Activated gamma-delta T cell treated with anti-CD3 and anti-CD28 coated beads, Interleukin-2, amount 50 U/mL, for 16 hours (primary cell): Measurements from ENCODE around the gene CORO1C.
"Not testable (repeated sequence)": the region's sequence is repeated elsewhere in the genome, so short reads cannot be mapped to it uniquely, and the experiment has no call there.

Experiments used
- DNase-seq: peaks from one replicate; pipeline ENCODE4 v3.0.0-alpha.2; 2020; ENCODE audit warnings: low read depth

CORO1C gene

DNA sequence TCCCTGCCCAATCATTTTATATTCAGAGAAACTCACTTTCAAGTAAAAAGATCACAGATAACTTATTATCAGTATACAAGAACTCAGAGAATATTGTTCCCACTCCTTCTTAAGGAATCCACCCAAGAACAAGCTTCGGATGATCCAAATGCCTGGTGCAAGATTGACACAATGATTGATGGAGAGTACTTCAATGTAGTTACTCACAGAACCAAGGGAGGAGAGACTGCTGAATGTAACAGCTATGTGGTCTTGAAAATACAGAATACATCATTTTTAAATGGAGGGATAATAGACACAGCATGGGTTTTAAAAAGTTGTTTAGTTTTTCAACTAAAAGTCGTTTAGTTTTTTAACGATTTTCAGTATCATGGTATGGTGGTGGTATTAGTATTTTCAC is 59.3 kb downstream of the CORO1C start:
- no peak for DNase-seq

DNA sequence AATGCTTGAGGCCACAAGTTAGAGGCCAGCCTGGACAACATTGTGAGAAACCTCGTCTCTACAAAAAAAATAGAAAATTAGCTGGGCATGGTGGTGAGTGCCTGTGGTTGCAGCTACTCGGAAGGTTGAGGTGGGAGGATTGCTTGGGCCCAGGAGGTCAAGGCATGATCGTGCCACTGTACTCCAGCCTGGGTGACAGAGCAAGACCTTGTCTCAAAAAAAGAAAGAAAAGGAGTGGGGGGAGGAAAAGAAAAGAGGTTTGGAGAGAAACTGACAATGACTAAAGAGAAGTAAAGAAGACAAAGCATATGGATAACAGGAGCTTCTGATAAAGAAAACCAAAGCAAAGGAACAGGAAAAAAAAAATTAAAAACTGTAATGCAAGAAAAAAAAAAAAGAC is 60.2 kb downstream of the CORO1C start:
- DNase-seq, result no peak

DNA sequence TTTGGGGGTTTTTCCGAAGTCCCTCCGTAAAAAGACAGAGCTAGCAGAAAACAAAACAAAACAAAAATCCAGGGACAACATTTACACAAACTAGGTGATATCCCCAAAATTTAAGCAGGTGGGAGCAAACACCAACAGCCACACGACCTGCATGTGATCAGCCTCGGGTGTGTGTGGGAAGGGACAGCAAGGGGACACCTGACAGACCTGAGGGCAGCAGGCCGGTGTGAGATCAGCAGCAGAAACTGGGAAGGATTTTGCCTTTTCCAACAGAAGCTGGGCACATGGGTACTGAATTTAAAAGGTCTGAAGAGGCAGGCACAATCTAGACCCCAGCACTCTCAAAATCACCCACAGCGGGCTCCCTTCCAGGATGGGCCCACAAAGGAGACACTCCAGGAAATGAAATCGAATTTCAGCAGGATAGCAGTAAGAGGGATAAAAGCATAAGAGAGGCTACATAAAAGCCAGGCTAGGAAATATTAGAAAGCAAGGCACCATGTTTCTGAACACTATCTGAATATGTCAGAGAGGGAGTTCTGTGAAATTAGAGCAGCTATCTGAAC is 61.2 kb downstream of the CORO1C start:
- DNase-seq, result no peak

DNA sequence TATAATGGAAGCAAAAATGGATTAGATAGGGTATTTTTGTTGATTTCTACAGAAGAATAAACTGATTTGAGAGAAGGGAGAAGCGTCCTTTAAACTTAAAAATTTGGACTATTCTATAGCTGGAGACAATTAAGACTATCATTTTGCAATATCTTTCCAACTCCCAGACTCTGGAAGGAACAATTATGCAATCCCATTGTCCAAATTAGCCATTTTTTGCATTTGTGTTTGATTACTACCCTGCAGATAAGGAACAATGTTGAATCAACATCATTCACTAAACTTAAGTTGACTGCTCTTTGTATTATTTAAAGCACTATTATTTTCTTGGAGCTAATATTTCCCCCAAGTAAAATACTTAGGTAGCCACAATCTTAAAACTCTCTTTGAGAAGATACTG is 62.8 kb downstream of the CORO1C start:
- DNase-seq, result no peak

DNA sequence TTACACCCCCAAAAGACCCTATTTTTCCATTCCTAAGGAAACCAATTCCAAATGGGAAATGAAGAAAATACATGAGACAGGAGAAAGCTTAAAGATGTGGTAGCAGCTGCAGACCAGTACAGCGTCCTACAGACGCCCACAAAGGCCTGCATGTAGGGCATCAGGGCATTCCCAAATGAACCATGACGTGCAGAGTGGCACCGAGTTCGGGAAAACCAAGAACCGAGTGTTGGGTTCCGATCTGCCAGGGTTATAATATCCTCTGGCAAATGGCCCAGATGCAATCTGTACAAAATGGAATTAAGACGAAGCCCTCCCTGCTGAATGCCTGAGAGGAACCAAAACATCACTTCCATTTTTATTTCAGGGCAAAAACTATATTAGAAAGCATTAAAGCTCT is 63.3 kb downstream of the CORO1C start:
- DNase-seq, result no peak

DNA sequence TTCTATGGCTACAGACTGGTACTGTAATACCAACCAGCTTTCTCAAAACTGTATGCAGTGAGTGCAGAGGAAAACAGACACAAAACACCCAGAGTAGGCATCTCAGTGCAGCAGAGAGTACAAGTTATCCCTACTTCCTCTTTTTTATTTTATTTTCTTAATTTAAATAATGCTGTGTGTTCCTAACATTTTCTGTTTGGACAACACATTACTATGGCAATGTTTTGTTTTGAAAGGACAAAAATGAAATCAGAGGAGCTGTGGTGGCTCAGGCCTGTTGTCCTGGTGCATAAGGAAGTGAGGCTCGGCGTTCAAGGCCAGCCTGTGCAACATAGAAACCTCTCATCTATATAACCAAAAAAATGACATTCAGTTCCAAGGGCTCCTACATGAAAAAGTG is 64.0 kb downstream of the CORO1C start:
- no peak for DNase-seq

DNA sequence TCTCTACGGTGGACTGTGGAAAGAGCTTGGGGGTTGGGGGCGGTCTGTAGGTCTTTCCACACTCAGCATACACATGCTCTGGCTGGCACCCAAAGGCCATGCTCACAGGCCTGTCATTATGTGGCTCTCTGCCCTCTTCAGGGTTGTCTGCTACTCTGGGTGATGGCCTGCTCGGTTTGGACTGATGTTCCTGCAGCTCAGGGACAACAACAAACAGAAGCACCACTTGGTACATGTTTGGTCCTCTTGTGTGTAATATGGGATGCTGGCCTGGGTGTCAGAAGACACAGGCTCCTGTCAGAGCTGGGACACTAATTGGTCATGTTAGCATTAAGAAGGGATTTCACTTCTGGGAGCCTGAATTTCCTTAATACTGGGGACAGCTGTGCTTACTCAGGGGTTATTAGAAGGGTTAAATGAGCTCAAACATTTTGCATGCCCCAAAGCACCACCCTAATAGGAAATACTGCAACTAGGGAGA is 64.9 kb downstream of the CORO1C start:
- DNase-seq, result no peak

DNA sequence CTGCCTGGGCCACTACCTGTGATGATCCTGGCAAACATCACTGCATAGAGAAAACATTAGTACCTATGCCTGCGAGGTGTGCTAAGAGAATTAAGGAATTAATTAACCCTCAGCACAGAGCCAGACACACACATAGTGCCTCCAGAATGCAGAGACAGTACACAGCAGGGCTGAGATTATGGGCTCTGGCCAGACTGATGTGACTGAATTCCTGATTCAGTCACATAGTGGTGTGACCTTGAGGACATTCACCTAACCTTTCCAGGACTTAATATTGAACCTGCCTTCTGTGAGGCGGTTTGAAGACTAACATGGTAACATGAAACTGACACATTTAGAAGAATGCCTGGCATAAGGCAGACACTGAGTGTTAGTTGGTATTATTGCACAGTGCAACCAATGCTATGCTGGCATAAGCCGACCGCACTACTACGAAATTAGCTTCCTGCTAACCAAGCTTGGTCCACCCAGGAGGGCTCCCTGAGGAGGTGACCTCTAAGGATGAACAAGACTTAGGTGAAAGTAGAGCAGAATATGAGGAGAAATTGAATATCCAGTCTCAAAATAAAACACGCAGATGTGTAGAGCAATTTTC is 65.6 kb downstream of the CORO1C start:
- no peak for DNase-seq

DNA sequence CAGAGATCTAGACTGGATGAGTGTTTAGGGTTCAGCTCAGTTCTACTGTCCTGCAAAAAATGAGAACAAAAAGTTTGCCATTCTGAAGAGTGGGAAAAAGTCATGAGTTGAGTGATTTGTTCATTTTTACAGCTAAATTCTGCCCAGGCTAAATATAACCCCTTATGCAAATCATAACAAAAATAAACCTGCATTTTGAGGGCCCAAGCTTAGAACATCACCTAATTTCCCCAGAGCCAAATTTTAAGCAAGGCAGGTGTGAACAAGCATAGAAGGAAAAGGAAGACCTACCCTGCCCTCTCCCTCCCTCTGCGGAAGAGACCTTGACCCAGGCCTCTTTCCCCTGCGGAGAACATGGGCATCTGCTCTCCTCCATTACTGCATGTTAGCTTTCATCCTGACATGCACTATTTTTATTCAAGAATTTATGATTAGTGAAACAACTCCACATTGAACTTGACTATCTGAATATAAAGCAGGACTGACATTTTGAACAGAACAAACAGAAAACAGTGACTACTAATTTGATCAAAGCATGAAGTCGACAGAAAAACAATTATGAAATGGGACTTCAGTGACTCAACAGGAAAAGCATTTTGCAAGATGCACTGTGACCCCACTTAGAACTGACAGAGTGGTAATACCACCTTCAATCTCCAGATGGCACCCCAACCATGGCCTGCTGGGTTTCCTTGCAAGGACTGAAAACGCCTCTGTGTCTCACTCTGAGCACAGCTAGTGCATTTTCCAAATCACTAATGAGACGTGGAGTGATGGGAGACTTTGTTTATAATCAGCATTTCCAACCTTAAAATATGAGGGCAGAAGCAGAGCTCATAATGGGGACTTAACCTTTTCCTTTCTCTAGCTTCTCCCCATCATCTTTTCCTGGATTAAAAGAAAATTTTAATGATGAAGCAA is 66.7 kb downstream of the CORO1C start:
- peak; percentile 79 for DNase-seq

DNA sequence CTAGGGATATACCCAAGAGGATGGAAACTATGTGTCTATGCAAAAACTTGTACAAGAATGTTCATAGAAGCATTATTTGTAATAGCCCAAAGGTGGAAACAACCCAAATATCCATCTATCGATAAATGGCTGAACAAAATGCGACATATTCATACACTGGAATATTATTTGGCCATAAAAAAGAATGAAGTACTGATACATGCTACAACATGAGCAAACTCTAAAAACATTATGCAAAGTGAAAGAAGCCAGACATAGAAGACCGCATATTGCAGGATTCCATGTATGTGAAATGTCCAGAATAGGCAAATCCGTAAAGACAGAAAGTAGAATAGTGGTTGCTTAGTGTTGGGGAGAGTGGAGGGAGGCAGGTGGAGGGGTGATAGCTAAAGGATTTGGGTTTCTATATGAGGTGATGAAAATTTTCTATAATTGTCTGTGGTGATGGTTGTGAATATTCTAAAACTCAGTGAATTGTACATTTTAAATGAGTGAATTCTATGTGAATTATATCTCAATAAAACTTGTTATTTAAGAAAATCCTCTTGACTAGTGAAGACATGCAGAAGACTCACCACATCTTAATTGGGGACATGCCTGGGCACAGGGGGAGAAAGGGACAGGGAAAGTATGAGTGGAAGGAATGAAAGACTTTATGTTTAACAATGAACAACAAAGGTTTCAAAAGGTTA is 67.8 kb downstream of the CORO1C start:
- DNase-seq, result no peak

DNA sequence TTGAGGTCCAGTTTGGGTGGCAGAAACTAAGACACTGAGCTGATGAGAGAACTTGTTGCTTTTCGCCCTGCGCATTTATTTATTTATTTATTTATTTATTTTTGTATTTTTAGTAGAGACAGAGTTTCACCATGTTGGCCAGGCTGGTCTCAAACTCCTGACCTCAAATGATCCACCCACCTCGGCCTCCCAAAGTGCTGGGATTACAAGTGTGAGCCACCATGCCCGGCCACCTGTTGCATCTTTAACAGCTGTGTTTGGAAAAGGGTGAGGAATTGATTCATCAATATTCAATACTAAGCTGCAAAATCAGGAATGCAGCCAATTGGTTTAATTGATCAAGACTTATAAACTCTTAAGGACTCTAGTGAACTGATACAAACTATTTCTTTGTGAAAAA is 73.2 kb downstream of the CORO1C start:
- DNase-seq, result not testable (repeated sequence)

DNA sequence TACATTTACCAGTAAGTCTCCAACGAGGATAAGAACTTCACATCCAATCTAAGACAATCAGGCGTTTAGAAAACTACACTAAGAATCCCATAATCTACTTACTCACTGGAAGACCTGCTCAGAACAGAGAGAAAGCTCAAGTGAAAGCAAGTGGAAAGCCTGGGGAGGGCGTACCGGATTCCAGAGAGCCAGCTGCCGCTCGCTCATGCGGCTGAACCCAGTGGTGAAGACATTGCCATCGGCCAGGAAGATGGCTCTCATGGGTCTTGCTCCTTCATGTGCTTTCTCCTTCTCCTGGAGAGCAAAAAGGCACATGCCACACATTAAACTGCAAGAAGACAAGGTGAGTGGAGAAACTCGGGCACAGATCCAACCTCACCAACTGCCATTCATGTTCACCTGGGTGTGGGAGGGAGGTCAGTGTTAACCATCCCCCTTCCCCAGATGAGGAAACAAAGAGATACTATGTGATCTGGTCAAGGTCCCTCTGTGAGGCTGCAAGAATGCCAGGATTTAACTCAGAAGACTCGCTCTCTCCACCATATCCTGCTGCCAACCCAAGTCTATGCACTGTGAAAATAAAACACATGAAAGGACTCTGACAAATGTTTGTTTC is 74.1 kb downstream of the CORO1C start:
- no peak for DNase-seq

DNA sequence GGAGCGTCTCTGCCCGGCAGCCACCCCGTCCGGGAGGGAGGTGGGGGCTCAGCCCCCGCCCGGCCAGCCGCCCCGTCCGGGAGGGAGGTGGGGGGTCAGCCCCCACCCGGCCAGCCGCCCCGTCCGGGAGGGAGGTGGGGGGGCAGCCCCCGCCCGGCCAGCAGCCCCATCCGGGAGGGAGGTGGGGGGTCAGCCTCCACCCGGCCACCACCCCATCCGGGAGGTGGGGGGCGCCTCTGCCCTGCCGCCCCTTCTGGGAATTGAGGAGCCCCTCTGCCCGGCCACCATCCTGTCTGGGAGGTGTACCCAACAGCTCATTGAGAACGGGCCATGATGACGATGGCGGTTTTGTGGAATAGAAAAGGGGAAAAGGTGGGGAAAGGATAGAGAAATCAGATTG is 75.1 kb downstream of the CORO1C start:
- not testable (repeated sequence) for DNase-seq

DNA sequence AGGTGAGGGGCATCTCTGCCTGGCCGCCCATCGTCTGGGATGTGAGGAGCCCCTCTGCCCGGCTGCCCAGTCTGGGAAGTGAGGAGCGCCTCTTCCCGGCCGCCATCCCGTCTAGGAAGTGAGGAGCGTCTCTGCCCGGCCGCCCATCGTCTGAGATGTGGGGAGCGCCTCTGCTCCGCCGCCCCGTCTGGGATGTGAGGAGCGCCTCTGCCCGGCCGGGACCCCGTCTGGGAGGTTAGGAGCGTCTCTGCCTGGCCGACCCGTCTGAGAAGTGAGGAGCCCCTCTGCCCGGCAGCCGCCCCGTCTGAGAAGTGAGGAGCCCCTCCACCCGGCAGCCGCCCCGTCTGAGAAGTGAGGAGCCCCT is 75.5 kb downstream of the CORO1C start:
- not testable (repeated sequence) for DNase-seq

DNA sequence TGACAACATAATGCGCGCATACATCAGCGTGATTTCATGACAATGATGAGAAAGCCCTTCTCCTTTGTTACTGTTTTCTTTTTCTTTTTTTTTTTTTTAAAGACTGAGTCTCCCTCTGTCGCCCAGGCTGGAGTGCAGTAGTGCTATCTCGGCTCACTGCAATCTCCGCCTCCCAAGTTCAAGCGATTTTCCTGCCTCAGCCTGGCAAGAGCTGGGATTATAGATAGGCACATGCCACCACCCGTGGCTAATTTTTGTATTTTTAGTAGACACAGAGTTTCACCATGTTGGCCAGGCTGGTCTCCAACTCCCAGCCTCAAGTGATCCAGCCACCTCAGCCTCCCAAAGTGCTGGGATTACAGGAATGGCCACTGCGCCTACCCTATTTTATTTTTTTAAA is 76.7 kb downstream of the CORO1C start:
- not testable (repeated sequence) for DNase-seq

DNA sequence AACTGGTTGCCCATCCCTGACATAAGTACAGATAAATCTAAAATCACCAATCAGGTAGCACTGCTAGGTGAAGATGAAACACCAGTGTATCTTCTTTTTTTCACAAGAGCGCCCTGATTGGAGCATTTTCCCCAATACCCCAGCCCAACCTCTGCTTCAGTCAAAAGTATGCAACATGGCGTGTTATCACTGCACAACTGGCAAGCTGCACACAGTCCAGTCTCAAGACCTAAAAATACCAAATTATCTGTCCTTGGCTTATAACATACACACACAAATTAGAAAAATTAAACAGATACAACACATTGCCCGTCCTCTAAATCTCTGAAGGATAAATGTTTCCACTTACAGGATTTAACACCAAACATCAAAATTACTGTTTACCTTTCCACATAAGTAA is 77.4 kb downstream of the CORO1C start:
- no peak for DNase-seq

DNA sequence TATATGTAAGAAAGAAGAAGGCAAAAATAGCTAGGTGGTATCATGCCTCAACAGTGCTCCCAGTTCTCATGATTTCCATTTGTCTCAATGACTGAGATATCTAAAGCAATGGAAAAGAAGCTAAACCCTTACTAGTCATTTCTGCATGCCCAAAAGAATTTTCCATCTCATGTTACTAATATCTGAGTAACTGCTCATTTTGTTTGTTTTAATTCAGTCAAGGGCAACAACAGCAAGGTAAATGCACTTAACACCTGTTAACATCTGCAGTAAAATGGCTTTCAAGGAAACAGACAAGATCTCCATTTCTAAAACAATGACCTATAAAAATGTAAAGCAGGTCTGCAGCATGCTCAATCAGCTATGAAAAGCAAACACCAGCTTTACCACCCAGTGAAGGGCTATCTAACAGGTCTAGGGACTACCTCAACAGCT is 78.2 kb downstream of the CORO1C start:
- no peak for DNase-seq

DNA sequence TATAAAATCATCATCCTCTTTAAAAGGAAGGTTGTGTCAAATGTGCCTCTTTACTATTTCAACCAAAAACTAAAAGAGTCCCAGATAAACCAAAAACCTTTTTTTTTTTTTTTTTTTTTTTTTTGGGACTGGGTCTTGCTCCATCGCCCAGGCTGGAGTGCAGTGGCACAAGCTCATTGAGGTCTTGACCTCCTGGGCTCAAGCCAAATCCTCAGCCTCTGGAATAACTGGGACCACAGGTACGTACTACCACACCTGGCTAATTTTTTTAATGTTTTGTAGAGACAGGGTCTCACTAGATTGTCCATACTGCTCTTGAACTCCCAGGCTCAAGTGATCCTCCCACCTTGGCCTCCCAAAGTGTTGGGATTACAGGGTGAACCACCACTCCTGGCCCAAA is 81.2 kb downstream of the CORO1C start:
- DNase-seq, result no peak

DNA sequence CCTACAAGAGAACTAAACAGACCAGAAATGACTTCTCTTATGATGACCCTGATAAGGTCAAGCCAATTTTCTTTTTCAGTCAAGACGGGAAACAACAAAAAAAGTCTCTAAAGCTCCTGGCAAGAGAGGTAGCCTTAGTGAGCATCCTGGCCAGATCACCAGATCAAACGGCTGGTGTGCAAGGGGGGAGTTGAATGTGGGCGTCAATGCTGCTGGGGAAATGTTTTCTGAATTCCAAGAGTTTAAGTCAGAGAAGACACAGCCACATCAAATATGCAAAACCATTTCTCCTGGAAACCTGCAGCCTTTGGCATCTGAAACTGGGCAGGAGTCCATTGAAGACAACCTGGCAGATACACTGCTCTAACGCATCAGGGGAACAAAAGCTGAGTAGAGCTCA is 81.6 kb downstream of the CORO1C start:
- no peak for DNase-seq

DNA sequence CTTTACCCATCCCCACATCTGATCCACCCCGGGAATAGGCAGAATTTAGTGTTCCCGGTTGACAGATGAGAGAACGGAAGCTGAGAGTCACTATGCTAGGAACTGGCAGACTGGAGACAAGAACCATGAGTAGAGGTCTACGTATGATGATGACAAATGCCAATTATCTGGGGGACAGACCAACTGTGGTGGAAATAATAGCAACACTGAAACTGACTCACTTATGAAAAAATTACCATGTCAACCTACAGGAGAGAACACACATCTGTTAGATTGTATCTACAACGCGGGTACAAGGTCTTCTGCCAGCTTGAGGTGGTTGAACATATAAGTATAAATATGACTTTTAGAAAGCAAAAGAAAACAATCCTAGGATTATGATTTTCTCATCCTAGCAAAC is 82.2 kb downstream of the CORO1C start:
- DNase-seq, result no peak

DNA sequence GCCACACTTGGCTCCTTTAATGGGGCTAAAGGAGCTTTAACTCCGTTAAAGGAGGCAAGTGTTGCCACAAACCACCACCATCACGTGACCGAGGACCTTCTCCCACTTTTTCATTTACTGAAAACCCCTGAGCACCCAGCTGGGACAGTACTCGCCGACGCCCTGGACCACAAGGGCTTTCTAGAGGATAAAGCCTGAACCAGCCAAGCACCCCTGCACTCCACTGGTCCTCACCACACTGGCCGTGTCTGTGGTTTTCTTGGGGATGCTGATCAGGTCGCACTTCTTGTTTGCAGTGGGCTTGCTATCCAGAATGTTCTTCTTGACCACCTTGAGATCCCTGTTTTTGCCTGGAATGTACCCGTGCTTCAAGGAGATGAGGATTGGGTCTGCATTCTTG is 82.9 kb downstream of the CORO1C start:
- no peak for DNase-seq

DNA sequence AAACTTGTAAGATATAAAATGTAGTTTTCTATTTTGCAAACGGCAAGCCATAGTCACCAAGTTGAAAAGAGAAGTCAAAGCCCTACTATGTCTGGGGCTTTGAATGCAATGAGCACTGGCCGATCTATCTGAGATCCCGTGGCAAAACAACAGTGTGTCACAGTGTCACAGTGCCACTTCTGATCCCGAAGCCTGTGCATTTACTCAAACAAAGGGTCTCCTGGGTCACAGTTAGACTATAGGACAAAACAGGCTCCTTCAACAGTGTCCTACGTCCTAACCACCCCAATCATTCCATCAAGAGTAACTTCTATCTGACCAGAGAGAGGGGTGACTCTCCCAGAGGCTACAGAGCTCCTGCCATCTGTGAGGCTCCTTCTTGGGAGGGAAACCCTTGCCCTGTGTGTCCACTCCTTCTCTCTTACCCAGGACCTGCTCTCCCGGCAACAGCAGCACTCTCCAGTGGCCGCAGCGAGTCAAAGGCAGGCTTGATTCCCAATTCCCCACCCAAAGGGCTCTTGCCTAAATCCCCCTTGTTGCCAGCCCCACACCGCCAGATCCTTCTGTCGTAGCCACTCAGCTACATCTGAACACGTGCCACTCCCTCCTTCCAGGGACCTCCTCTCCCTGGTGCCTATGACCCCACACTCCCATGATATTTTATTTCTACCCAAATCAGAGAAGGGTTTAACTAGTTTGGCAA is 83.6 kb downstream of the CORO1C start:
- no peak for DNase-seq
